ENCODE results near the gene LYRM1. TPM values are rescaled to one million over a fixed set of nuclear protein-coding genes. Genes with fewer than 3 reads are reported as not detected.
A peak's percentile ranks its signal among the peaks of the same experiment; 100 is the strongest.

Gene LYRM1
- total RNA-seq, 3 donors from 2014 or later = 42.6 to 54.6 (median 50.9) TPM

GRCh38 chr16:20906341-20907255 is 6.0 kb downstream of the LYRM1 start:
- H3K4me1 ChIP-seq = peaks cover 5 to 27% of the 10 kb centered on the region in 2 donors
- DNase-seq (ENCODE audit: low spot score in 2 of 2) = no peak
- no peaks in the 10 kb centered on the region for H3K36me3 ChIP-seq
- H3K27ac ChIP-seq = peak overlapping the region; percentile 84 to 99
- H3K9me3 ChIP-seq = no peaks in the 10 kb centered on the region
- TF ChIP-seq POLR2A (IDR thresholded peaks at IDR 0.05) (no peak), POLR2AphosphoS5 (IDR thresholded peaks at IDR 0.05) (no peak), CTCF (IDR thresholded peaks at IDR 0.05) (no peak)
- intact Hi-C loops (cut with DNase I; ENCODE audit: low total_unique reads) = no loop called here
- H3K4me3 ChIP-seq = no peak overlapping the region
- no peaks in the 10 kb centered on the region for H3K27me3 ChIP-seq

- no peak for TF ChIP-seq POLR2A (IDR thresholded peaks at IDR 0.05)
- no peak for TF ChIP-seq CTCF (IDR thresholded peaks at IDR 0.05)
- peak in 2 of 3 donors; percentile 17 to 46 for TF ChIP-seq POLR2AphosphoS5 (IDR thresholded peaks at IDR 0.05)
- intact Hi-C loops (cut with DNase I; ENCODE audit: low total_unique reads) = no loop called here
- peaks cover 2 to 5% of the 10 kb centered on the region in 2 donors for H3K4me1 ChIP-seq
- DNase-seq (ENCODE audit: low spot score in 2 of 2) = no peak
- H3K27ac ChIP-seq = peak overlapping the region; percentile 60 to 75
- H3K9me3 ChIP-seq = no peaks in the 10 kb centered on the region
- no peaks in the 10 kb centered on the region for H3K27me3 ChIP-seq
- H3K36me3 ChIP-seq = no peaks in the 10 kb centered on the region
- no peak overlapping the region for H3K4me3 ChIP-seq
Measured at GRCh38 chr16:20910781-20911321, 10.3 kb downstream of the LYRM1 start.

- H3K9me3 ChIP-seq = no peaks in the 10 kb centered on the region
- TF ChIP-seq POLR2AphosphoS5 (IDR thresholded peaks at IDR 0.05) (no peak), POLR2A (IDR thresholded peaks at IDR 0.05) (no peak), CTCF (IDR thresholded peaks at IDR 0.05) (no peak)
- no peak for DNase-seq (ENCODE audit: low spot score in 2 of 2)
- H3K4me3 ChIP-seq = no peak overlapping the region
- H3K4me1 ChIP-seq = no peaks in the 10 kb centered on the region
- H3K36me3 ChIP-seq = no peaks in the 10 kb centered on the region
- no peaks in the 10 kb centered on the region for H3K27me3 ChIP-seq
- intact Hi-C loops (cut with DNase I; ENCODE audit: low total_unique reads) = no loop called here
- H3K27ac ChIP-seq = peak overlapping the region; percentile 60 to 75
Measured at GRCh38 chr16:20911361-20911760, 10.8 kb downstream of the LYRM1 start.

GRCh38 chr16:20916289-20916688 is 15.7 kb downstream of the LYRM1 start:
- Histone ChIP-seq H3K4me3 (no peak overlapping the region), H3K27ac (no peak overlapping the region), H3K27me3 (no peaks in the 10 kb centered on the region), H3K4me1 (no peaks in the 10 kb centered on the region), H3K36me3 (no peaks in the 10 kb centered on the region), H3K9me3 (no peaks in the 10 kb centered on the region)
- intact Hi-C loops (cut with DNase I; ENCODE audit: low total_unique reads) = no loop called here
- TF ChIP-seq POLR2AphosphoS5 (IDR thresholded peaks at IDR 0.05) (no peak), CTCF (IDR thresholded peaks at IDR 0.05) (no peak), POLR2A (IDR thresholded peaks at IDR 0.05) (no peak)
- no peak for DNase-seq (ENCODE audit: low spot score in 2 of 2)

GRCh38 chr16:20916942-20917341 is 16.4 kb downstream of the LYRM1 start:
- Histone ChIP-seq H3K4me3 (no peak overlapping the region), H3K27me3 (no peaks in the 10 kb centered on the region), H3K36me3 (no peaks in the 10 kb centered on the region), H3K4me1 (no peaks in the 10 kb centered on the region), H3K9me3 (no peaks in the 10 kb centered on the region), H3K27ac (no peak overlapping the region)
- intact Hi-C loops (cut with DNase I; ENCODE audit: low total_unique reads) = no loop called here
- TF ChIP-seq CTCF (IDR thresholded peaks at IDR 0.05) (no peak), POLR2A (IDR thresholded peaks at IDR 0.05) (no peak), POLR2AphosphoS5 (IDR thresholded peaks at IDR 0.05) (no peak)
- DNase-seq (ENCODE audit: low spot score in 2 of 2) = no peak

Measured in breast epithelium (tissue), 4 donors.